OCI-LY7 (cell line): ENCODE measurements around the gene RBFOX1.

ENCODE experiments used
- EZH2phosphoT487 ChIP-seq: fragments of 200-600 bp; sonication (generic); IDR thresholded peaks from 2 replicates; pipeline ENCODE4 v1.6.1; 2018; ENCODE audit warnings: low read depth, borderline replicate concordance, mild to moderate bottlenecking, mixed run types, antibody characterized with exemption, low read length, moderate library complexity, mixed read lengths
- TF ChIP-seq, protein P1 (sequence below): fragments of 200-600 bp; sonication (generic); conservative IDR thresholded peaks from 2 replicates; pipeline ENCODE4 v1.5.1; 2014; ENCODE audit warnings: mild to moderate bottlenecking, antibody characterized with exemption, low read length, moderate library complexity, mixed read lengths

DNA sequence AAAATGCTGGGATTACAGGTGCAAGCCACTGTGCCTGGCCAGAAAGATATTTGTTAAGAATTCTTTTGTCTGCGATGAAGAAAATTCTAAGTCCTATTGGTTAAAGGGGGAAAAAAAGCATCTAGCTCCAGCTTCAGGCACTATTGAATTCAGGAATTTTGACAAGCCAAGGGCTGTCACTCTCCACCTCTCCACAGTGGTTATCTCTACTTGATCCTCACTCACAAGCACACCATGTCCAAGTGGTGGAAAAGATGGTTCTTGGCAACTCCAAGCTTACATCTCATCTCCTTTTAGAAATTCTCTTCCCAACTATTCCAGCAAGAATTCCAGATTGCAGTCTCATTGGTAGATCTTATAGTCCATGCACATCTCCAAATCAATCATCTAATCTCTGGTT, 7.1 kb downstream of the RBFOX1 start:
- TF ChIP-seq, protein P1, sequence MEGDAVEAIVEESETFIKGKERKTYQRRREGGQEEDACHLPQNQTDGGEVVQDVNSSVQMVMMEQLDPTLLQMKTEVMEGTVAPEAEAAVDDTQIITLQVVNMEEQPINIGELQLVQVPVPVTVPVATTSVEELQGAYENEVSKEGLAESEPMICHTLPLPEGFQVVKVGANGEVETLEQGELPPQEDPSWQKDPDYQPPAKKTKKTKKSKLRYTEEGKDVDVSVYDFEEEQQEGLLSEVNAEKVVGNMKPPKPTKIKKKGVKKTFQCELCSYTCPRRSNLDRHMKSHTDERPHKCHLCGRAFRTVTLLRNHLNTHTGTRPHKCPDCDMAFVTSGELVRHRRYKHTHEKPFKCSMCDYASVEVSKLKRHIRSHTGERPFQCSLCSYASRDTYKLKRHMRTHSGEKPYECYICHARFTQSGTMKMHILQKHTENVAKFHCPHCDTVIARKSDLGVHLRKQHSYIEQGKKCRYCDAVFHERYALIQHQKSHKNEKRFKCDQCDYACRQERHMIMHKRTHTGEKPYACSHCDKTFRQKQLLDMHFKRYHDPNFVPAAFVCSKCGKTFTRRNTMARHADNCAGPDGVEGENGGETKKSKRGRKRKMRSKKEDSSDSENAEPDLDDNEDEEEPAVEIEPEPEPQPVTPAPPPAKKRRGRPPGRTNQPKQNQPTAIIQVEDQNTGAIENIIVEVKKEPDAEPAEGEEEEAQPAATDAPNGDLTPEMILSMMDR = no peak
- no peak for TF ChIP-seq EZH2phosphoT487
